Right renal cortex interstitium (tissue), 3 donors: Measurements from ENCODE around the gene TRMU. TPM values are rescaled to one million over a fixed set of nuclear protein-coding genes. Genes with fewer than 3 reads are reported as not detected.

Experiments
- DNase-seq, 3 donors: peaks; one replicate each; pipeline ENCODE4 v3.0.0-alpha.2; 2013; ENCODE audit warnings: low read depth in 3 of 3, low spot score in 2 of 3
- polyA plus RNA-seq, 3 donors: library from polyadenylated mRNA; unstranded; fragments of 120-200 nt; gene quantifications; one replicate each; pipeline ENCODE4 v1.2.1, GENCODE V29; 2013; ENCODE audit not compliant: insufficient read length in 3 of 3

Gene TRMU
- polyA plus RNA-seq, 3 donors = 40.7 to 45.8 (median 43.6) TPM

DNA sequence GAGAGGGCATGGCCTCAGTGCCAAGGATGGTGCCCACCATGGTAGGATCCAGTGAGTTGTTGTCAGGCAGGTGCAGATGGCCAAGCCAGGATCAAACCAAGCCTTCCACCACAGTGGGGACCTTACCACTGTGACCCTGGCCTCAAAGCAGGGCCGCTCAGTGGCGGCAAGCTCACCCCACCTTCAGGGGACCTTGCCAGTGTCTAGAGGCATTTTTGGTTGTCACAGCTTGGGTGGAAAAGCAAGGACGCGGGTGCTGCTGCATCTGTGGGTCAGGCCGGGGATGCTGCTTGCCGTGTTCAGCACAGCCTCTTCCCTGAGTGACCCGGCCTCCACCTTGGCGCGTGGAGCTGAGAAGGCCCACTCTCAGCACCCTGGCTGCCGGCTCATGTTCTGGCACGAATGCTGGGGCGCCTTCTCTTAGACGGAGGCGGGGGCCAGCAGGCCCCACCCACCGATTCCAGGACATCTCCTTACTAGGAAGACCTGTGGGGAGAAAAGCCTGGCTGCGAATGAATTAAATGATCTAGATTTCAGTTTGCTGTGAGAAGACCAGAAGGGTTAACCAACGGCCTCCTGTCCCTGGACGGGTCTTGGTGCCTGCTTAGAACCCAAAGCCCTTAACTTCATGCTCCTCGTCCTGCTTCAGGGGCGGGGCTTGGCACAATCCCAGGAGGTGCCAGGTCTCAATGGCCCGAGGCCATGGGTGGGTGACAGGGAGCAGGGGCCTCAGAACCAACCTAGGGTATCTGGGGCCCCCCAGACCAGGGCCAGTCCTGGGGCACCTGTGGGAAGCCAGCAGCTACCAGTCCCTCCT, 18.9 kb downstream of the TRMU start:
- no peak for DNase-seq

DNA sequence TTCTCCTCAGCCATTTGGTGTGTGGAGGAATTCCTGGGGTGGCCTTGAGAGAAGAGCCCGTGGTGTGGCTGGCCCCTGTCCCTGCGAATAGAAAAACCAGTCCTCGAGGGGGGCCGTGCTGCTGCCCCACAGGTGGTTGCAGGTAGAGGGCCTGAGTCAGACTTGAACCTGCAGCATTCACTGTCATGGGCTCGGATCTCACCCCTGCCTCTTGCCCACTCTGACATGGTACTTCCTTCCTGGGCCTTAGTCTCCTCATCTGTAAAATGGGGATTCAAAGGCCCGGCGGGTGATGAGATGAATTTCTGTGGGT, 19.4 kb downstream of the TRMU start:
- no peak for DNase-seq

DNA sequence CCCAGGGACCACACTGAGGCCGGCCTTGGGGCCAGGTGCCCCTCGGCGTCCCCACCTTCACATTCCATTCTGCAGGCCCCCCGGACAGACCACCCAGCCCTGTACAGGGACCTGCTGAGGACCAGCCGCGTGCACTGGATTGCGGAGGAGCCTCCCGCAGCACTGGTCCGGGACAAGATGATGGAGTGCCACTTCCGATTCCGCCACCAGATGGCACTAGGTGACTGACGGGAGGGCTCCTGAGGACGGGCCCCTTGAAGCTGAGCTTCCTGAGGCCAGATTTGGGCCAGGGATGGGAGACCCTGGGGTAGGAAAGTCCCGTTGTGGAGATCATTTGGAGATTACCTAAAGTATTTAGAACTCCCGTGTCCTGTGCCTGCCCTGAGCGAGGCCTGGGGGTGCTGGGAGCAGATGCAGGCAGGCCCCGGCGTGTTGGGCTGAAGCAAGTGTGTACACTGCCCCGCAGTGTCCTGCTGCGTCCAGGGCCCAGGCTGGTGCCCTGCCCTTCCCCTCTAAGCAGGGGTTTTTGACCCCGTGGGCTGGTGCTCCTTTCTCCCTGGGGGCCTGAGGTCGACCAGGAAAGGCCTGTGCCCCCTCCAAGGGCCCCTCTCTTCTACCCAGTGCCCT, 20.0 kb downstream of the TRMU start:
- DNase-seq = no peak

DNA sequence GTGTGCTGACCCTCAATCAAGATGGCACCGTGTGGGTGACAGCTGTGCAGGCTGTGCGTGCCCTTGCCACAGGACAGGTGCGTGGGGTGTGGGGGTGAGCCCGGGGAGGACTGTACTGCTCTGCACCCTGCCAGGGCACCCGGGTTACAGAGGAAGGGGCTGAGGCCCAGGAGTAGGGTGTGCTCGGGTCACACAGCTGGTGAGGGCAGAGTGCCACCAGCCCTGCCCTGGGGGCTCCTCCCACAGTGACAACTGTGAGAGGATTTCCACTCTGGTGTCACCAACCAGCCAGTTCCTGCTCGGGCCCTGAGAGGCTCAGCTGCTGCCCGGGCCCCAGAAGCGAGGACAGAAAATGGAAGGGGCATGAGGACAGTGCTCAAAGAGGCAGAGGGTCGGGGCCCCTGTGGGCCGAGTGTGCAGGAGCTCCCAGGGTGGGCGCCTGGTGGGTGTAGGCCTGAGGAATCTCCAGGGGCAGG, 20.5 kb downstream of the TRMU start:
- DNase-seq = no peak

DNA sequence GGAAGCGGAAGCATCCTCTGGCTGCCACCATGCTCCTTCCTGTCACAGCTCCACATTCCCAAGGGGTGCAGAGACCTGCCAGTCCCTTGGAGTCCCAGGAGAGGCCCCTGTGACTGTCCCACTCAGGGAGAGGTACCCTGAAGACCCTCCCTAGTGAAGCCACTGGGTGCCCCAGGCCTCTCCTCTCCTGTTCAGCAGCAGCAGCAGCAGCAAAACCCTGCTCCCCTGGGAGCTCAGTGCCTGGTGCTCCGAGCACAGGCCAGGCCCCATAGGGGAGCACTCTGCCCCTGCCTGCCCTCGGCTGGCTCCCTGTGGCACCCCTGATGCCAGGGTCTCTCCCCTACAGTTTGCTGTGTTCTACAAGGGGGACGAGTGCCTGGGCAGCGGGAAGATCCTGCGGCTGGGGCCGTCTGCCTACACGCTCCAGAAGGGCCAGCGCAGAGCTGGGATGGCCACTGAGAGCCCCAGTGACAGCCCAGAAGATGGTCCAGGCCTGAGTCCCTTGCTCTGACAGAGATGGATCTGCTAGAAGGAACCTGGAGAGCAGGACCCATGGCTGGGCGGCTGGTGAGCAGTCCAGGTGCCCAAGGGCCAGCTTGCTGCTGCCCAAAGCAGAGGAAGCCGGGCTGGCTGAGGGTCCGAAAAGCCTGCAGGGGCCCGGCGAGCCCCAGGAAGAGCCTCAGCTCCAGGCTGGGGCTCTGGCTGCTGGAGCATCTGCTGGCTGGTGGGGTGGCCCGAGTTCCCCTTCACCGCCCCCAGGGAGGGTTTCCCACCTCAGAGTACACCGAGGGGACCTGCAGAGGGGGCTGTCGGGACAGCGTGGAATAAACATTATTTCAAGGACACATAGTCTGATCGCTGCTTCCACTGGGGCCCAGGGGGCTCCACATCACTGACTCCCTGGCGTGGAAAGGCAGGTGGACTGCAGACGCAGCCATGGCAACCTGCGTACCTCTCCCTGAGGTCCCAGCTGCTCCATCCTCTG, 21.3 kb downstream of the TRMU start:
- DNase-seq = no peak

DNA sequence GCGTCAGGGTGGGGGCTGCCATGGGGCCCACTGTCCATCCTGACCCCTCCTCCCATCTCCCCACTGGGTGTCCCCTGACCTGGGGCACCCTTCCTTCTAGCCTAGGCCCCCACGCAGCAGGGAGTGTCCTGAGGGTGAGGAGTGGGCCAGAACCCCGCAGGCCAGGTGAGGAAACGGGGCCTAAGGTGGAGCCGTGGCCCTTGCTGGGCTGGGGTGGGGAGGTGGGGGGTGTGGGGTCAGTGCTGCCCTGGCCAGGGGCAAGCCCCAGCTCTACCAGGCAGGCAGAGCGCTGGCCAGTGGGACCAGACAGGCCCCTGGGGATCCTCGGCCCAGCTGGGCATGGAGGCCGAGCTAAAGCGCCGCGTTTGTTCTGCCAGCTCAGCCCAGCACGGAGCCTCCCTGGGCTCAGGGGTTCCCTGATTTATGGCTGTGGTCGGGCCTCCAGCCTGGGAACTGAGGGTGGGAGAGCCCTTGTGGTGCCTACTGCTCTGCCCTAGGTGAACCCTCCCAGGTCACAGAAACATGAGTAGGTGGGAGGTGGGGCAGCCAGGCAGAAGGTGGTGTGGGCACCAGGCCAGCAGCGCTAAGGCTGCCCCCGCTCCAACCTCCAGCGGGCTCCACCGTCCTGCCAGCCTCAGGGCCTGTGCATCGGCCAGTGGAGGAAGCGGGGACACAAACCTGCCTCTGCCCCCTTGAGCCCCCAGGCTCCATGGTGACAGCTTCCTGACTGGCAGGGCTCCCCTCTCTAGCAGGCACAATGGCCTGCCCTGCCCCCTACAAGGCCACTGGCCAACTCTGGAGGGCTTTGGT, 22.4 kb downstream of the TRMU start:
- no peak for DNase-seq

DNA sequence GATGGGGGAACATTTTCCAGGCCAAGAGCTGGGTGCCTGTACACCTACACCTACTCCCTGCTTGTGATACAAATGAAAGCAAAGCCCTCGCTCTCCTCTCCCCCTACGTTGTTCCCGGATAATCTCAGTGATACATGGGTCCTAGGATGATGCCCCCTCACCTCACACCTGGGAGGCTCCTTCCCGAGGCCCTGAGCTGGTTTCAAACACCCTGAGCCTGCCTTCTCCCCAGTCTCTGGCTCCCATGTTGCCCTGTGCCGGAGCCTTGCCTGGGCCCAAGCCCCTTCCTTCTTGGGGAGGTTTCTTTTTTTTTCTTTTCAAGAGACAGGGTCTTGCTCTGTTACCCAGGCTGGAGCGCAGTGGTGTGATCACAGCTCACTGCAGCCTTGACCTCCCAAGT, 23.3 kb downstream of the TRMU start:
- DNase-seq = no peak

DNA sequence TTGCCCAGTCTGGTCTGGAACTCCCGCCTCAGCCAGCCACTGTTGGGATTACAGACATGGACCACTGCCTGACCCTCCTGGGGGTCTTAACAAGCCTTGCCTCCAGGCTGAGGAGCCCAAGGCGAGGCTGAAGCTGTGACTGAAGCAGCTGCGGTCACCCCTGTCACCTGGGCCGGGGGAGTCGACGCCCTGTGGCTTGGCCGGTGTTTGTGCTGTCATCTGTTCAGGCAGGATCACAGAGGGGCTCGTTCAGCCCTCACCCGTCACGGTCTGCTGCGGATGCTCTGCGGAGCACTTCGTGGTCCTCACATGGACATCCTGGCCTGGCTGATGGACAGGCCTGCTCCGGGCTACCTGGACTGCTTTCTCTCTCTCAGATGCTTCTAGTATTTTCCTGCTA, 23.8 kb downstream of the TRMU start:
- no peak for DNase-seq

DNA sequence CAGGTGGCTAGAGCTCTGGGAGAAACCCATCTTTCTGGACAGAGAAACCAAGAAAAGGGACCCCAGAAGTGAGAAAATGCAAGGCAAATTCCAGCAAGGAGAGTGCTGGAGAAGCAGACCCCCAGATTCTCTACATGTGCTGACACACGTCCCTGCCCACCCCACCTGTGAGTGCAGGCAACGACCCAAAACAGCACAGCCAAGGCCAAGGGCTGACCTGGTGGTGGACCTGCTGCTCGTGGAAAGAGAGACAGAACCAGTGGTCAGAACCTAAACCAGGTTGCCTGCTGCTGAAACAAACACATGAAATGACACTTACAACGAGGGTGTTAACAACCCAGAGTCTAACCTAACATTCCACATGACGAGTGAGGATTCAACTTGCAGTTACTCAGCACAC, 24.6 kb downstream of the TRMU start:
- DNase-seq = no peak

DNA sequence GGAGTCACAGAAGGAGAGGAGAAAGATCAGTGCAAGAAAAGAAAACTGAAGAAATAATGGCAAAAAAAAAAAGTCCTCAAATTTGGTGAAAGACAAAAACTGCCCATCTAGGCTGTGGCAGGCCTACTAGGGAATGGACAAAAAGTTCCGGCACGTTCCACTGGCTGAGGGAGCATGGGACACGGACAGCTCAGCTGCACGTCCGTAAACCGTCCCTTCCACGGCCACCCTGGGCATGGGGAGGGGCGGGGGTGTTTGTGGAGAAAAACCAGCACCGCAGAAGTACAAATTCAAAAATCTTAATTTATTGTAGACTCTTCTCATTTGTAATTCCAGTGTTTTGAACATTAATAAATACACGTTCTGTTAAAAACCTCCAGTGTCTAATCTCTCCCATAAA, 25.4 kb downstream of the TRMU start:
- DNase-seq = no peak

DNA sequence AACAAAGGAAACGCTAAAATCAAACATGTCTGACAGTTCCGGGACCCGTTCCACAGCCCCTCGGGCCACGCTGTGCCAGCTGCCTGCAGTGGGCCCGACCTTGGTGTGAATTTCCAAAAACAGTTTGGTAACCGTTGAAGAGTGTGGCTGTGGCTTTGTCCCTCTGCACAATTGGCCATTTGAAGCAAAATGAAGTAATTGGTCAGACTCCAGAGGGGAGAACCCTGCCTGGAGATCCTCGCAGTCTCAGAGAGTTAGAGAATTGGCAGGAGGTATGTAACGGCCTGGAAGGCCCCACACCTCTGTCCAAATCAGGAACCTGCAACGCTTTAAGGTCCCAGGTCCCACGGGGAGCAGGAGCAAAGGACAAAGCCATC, 26.3 kb downstream of the TRMU start:
- DNase-seq = no peak

DNA sequence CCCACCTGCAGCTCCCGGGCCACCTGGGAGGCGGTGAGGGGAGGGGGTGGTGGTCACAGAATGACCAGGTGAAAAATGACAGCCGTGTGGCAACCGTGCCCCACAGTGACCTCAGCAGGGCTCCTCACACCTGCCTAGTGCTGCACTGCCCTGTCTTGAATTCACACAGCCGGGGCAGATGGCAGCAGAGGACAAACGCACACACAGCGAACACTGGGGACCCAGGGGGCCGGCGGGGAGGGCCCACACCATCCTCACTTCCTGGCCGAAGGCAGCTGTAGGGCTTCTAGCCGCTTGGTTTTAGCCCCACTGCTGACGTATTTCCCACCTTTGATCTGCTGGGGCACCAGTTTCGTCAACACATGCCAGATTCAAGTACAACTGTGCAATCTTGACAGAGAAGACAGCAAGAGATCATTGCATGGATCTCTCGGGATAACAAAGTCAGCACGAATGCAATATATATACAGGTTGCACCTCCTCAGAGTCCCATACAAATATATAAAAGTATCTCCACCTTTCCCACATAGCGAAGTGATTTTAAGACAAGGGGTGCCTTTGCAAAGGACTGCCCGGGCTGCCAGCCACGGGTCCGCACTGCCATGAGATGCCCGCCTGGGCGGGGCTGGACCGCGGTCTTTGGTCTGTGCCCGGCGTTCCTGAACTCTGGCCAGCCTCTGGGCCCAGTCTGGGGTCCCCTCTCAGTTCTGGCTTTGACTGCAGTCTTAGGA, 26.9 kb downstream of the TRMU start:
- DNase-seq = no peak

DNA sequence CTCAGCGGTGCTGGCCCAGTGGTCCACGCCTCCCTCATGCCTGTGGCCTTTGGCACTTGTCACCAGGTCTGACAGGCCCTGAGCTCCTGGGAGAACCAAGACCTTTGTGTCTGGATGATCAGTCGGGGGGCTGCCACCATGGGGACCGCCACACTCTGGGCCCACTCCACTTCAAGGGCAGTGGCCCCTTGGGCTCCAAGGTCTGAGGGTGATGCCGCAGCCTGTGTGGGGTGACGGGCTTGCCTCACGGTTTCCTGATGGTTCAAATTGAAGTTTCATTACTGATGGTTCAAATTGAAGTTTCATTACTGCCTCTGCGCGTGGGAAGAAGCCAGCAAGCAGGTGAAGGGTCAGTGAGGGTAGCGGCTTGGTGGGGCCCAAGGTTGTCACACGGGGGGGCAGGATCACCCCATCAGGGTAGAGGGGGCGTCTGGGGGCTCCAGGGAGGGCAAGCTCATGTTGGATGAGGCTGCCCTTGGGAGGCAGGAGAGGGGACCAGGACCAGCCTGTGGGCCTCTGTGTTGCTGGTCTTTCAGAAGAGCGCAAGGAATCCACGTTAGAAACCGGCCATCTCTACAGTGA, 27.5 kb downstream of the TRMU start:
- DNase-seq = no peak

DNA sequence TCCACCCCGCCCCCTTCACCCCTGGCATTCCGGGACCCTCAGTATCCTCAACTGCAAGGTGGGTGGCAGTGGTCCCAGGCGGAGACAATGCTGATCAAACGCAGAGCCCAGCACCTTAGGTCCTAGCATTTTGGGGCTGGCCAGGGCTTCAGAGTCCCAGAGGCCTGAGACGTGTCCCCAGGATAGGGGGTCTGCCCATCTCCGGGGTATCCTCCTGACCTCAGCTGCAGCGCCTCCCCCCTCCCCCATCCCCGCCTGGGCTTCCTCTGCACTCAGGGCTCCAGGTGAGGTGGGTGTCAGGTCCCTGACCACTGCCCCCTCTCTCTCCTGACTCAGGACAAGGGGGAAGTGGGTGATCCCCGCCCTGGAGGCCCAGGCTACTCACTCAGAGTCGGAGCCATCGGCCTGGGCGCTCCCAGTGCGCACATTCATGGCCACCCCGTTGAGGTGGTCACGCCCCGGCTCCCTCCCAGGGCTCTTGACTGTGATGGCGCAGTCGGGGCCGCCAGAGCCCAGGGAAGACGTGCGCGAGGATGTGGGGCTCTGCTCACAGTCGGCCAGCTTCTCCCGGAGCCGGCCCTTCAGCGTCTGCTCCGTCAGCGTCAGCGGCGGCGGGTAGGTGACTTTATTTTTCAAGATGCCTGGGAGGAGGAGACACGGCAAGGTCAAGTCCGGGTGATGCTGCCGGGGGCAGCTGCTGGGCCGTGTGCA, 28.3 kb downstream of the TRMU start:
- no peak for DNase-seq

DNA sequence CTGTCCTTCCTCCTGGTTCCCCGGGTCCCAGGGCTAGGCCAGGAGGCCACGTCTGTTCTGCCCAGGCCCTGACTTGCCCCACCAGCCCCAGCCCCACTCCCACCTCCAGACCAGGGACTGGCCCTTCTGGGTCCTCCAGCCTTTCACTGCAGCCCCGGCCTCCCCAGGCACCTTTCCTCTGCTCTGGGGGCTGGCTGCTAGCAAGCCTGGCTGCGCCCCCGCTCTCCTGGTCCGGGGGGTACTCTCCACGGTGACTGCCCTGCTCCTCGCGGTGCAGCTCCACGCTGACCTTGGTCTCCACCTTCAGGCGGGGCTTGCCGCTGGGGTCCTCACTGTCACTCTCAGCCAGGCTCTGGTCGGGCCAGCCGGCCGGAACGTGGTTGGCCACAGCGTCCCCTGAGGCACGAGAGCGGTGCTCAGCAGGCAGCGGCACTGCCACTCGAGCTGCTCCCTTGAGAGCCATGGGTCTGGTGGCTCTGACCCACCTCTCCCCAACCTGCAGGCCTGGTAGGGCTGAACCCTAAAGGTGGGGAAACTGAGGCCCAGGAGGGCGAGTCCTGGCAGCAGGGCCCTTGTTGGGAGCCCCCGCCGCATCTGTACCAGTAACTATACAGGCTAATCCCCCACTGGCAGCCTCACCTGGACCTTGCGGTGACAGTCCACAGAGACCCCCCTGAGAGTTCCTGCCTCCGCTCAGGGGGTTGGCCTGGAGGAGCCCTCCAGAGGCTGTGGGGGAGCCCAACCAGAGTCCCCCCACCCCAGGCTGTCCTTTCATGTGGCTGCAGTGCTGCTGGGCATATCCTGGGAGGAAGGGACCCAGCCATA, 29.0 kb downstream of the TRMU start:
- DNase-seq = no peak

DNA sequence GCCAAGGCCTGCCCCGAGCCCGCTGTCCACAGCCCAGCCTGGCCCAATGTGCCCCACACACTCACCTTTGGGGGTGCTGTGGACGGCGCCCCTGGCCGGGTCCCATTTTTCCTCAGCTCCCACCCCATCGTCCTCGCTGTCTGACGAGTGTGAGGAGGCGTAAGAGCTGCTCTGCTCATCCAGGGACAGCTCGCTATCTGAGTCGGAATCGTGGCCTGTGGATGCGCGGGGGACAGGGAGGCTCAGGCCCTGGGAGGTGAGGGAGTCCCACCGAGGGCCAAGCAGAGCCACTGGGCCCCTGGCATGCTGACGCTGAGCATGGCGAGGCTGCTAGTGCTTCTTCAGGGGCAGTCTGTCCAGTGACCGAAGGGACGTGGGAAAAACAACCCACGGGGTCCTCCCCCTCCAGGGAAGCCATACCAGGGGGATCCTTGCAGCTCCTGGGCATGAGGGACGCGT, 29.7 kb downstream of the TRMU start:
- no peak for DNase-seq

DNA sequence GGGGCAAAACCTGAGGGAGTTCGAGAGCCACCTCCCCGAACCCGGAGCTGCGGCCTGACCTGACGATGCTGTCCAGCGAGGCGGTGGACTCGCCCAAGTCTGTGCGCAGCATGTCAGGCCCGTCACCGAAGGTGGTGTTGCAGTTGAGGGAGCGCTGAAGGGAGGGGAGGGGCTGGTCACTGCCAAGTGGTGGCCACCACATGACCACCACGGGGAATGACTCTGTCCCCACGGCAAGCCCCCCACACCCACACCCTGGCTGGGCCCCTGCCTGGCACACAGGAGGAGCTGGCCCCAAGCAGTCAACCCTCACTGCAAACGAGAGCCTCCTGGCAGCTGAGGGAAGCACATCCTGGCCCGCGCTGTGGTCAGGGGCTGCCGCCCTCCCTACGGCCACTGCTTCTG, 30.8 kb downstream of the TRMU start:
- no peak for DNase-seq
